ENCODE data around the gene NKD1.

DNA sequence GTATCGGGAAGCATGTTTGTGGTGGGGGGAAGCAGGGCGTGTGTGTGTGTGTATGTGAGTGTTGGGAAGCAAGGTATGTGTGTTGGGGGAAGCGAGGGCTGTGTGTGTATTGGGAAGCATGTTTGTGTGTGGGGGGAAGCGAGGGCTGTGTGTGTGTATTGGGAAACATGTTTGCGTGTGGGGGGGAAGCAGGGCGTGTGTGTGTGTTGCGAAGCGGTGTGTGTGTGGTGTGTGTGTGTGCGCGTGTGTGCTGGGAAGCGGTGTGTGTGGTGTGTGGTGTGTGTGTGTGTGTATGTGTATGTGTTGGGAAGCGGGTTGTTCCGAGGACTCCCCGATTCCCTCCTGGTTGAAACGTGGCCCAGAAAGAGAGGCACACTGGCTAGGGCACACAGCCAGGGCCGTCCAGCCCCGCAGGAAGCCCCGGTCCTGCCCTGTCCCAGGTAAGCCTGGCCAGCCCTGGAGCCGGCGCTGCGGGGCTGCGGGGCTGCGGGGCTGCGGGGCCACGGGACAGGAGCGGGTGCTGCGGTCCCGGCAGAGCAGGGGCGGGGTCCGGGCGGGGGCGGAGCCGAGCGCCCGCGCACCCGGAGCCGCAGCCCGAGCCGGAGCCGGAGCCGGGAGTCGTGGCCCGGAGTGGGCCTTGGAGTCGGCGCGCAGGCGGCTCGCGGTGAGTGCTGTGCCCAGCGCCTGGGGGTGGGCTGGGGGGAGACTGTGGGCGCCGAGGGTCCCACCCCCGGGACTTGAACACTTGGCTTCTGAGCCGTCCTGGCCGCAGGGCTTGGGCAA lies 145.0 kb downstream of the NKD1 start, which contains the start of gene NOD2:
- TF ChIP-seq, protein P1, sequence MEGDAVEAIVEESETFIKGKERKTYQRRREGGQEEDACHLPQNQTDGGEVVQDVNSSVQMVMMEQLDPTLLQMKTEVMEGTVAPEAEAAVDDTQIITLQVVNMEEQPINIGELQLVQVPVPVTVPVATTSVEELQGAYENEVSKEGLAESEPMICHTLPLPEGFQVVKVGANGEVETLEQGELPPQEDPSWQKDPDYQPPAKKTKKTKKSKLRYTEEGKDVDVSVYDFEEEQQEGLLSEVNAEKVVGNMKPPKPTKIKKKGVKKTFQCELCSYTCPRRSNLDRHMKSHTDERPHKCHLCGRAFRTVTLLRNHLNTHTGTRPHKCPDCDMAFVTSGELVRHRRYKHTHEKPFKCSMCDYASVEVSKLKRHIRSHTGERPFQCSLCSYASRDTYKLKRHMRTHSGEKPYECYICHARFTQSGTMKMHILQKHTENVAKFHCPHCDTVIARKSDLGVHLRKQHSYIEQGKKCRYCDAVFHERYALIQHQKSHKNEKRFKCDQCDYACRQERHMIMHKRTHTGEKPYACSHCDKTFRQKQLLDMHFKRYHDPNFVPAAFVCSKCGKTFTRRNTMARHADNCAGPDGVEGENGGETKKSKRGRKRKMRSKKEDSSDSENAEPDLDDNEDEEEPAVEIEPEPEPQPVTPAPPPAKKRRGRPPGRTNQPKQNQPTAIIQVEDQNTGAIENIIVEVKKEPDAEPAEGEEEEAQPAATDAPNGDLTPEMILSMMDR (conservative IDR thresholded peaks at IDR 0.05): no peak
- no peak for TF ChIP-seq EZH2 (IDR thresholded peaks at IDR 0.05; ENCODE audit: low read depth)
